Gastrocnemius medialis (tissue), 4 donors: Measurements from ENCODE around the gene KRT3. TPM values are rescaled to one million over a fixed set of nuclear protein-coding genes. Genes with fewer than 3 reads are reported as not detected.

ENCODE experiments used
- ATAC-seq, 2 donors: fragments of 150-250 bp; one replicate each; pipeline ENCODE4 v1.9.1; 2016
- DNase-seq, 2 donors: peaks; one replicate each; pipeline ENCODE4 v3.0.0-alpha.2; 2019
- H3K27ac ChIP-seq, 4 donors: fragments of 200-600 bp; sonication (generic); 1 replicate in 1 of 4; 2 replicates in 3 of 4; pipeline ENCODE4 v1.5.1; 2016 to 2018; ENCODE audit warnings: mild to moderate bottlenecking in 2 of 4, moderate library complexity in 1 of 4
- H3K27me3 ChIP-seq, 3 donors: fragments of 200-600 bp; sonication (generic) in 2 of 3; 1 replicate in 1 of 3; 2 replicates in 2 of 3; pipeline versions ENCODE4 v1.5.1 to v1.6.0; 2016 to 2019; ENCODE audit warnings: mild to moderate bottlenecking in 1 of 3, moderate library complexity in 1 of 3
- H3K36me3 ChIP-seq, 2 donors: fragments of 200-600 bp; sonication (generic) in 1 of 2; one replicate each; pipeline ENCODE4 v1.5.1; 2017 to 2018
- H3K4me1 ChIP-seq, 2 donors: fragments of 200-600 bp; sonication (generic) in 1 of 2; one replicate each; pipeline ENCODE4 v1.5.1; 2016 to 2017; ENCODE audit warnings: mild to moderate bottlenecking in 2 of 2
- H3K4me3 ChIP-seq, 4 donors: fragments of 200-600 bp; sonication (generic) in 3 of 4; 1 replicate in 1 of 4; 2 replicates in 3 of 4; pipeline ENCODE4 v1.5.1; 2016 to 2019; ENCODE audit warnings: mild to moderate bottlenecking in 2 of 4
- H3K9me3 ChIP-seq, 3 donors: fragments of 200-600 bp; sonication (generic) in 2 of 3; 1 replicate in 1 of 3; 2 replicates in 2 of 3; pipeline ENCODE4 v1.5.1; 2016 to 2019
- CTCF ChIP-seq, 5 experiments: fragments of 450-650 bp in 3 of 5; fragments of 200-600 bp in 2 of 5; sonication (generic) in 2 of 5; IDR thresholded peaks in 4 of 5; conservative IDR thresholded peaks in 1 of 5; 1 replicate in 4 of 5; 2 replicates in 1 of 5; pipeline ENCODE4 v1.5.1; 2016 to 2019; ENCODE audit warnings: antibody characterized with exemption in 5 of 5, mild to moderate bottlenecking in 3 of 5, moderate library complexity in 3 of 5
- POLR2A ChIP-seq, 2 donors: fragments of 450-650 bp; IDR thresholded peaks; one replicate each; pipeline ENCODE4 v1.6.1; 2017; ENCODE audit warnings: antibody characterized with exemption in 2 of 2, mild to moderate bottlenecking in 2 of 2, moderate library complexity in 2 of 2
- in situ Hi-C, 4 donors: fragments of 200-750 bp; cut with MboI; loops; one replicate each; pipeline versions ENCODE4 v1.15.0 to v1.8.0; 2017; ENCODE audit warnings: low sequenced_read_pairs in 4 of 4
- intact Hi-C: fragments of 100-400 bp; cut with DNase I; formaldehyde crosslinking; loops from one replicate; pipeline ENCODE4 v1.15.1; 2023; ENCODE audit warnings: low total_unique reads
- total RNA-seq, 4 donors: library from RNA; depleted of rRNA; stranded (reverse); fragments of >200 nt; gene quantifications; one replicate each; pipeline versions ENCODE4 v1.1.0 to v1.2.3, GENCODE V29; 2016

KRT3 gene
- total RNA-seq, 4 donors from 2014 or later = not detected

- intact Hi-C loops = no loop called here
- DNase-seq (no peak), ATAC-seq (no peak)
- Histone ChIP-seq H3K27ac (no peak overlapping the region), H3K36me3 (no peaks in the 10 kb centered on the region), H3K9me3 (no peaks in the 10 kb centered on the region), H3K27me3 (peaks cover 9 to 19% (median 11%) of the 10 kb centered on the region in 3 donors), H3K4me1 (no peaks in the 10 kb centered on the region), H3K4me3 (no peak overlapping the region)
- TF ChIP-seq CTCF (IDR thresholded peaks at IDR 0.05 in 4 of 5, conservative IDR thresholded peaks at IDR 0.05 in 1 of 5) (no peak), POLR2A (IDR thresholded peaks at IDR 0.05) (no peak)
- in situ Hi-C loops = no loop called here
Measured at GRCh38 chr12:52784909-52785308, 11.0 kb downstream of the KRT3 start.

- no peaks in the 10 kb centered on the region for H3K36me3 ChIP-seq
- intact Hi-C loops (no loop called here), in situ Hi-C loops (no loop called here)
- no peaks in the 10 kb centered on the region for H3K9me3 ChIP-seq
- DNase-seq (no peak), ATAC-seq (no peak)
- peaks cover 0 to 11% (median 3%) of the 10 kb centered on the region in 3 donors for H3K27me3 ChIP-seq
- TF ChIP-seq CTCF (IDR thresholded peaks at IDR 0.05 in 4 of 5, conservative IDR thresholded peaks at IDR 0.05 in 1 of 5) (no peak), POLR2A (IDR thresholded peaks at IDR 0.05) (no peak)
- no peak overlapping the region for H3K27ac ChIP-seq
- H3K4me1 ChIP-seq = no peaks in the 10 kb centered on the region
- no peak overlapping the region for H3K4me3 ChIP-seq
Measured at GRCh38 chr12:52783563-52784316, 12.2 kb downstream of the KRT3 start.

GRCh38 chr12:52782502-52782901 lies 13.4 kb downstream of the KRT3 start:
- Histone ChIP-seq H3K27ac (no peak overlapping the region), H3K4me3 (no peak overlapping the region), H3K9me3 (no peaks in the 10 kb centered on the region), H3K36me3 (no peaks in the 10 kb centered on the region), H3K4me1 (no peaks in the 10 kb centered on the region), H3K27me3 (peaks cover 0 to 13% (median 3%) of the 10 kb centered on the region in 3 donors)
- intact Hi-C loops = no loop called here
- in situ Hi-C loops = no loop called here
- TF ChIP-seq CTCF (IDR thresholded peaks at IDR 0.05 in 4 of 5, conservative IDR thresholded peaks at IDR 0.05 in 1 of 5) (no peak), POLR2A (IDR thresholded peaks at IDR 0.05) (no peak)
- no peak for ATAC-seq
- no peak for DNase-seq

- Histone ChIP-seq H3K36me3 (no peaks in the 10 kb centered on the region), H3K27ac (no peak overlapping the region), H3K27me3 (peaks cover 0 to 13% (median 3%) of the 10 kb centered on the region in 3 donors), H3K4me1 (no peaks in the 10 kb centered on the region), H3K4me3 (no peak overlapping the region), H3K9me3 (no peaks in the 10 kb centered on the region)
- TF ChIP-seq CTCF (IDR thresholded peaks at IDR 0.05 in 4 of 5, conservative IDR thresholded peaks at IDR 0.05 in 1 of 5) = no peak
- no peak for TF ChIP-seq POLR2A (IDR thresholded peaks at IDR 0.05)
- ATAC-seq (no peak), DNase-seq (no peak)
- in situ Hi-C loops = no loop called here
- intact Hi-C loops = no loop called here
Measured at GRCh38 chr12:52781399-52782082, 14.4 kb downstream of the KRT3 start.
